Activated T-cell treated with anti-CD3 and anti-CD28 coated beads, Interleukin-2, amount 50 U/mL, for 1 hour (primary cell): ENCODE measurements around the gene TNFRSF6B.

Experiments used
- DNase-seq: peaks from one replicate; pipeline ENCODE4 v3.0.0-alpha.2; 2020

TNFRSF6B gene

DNA sequence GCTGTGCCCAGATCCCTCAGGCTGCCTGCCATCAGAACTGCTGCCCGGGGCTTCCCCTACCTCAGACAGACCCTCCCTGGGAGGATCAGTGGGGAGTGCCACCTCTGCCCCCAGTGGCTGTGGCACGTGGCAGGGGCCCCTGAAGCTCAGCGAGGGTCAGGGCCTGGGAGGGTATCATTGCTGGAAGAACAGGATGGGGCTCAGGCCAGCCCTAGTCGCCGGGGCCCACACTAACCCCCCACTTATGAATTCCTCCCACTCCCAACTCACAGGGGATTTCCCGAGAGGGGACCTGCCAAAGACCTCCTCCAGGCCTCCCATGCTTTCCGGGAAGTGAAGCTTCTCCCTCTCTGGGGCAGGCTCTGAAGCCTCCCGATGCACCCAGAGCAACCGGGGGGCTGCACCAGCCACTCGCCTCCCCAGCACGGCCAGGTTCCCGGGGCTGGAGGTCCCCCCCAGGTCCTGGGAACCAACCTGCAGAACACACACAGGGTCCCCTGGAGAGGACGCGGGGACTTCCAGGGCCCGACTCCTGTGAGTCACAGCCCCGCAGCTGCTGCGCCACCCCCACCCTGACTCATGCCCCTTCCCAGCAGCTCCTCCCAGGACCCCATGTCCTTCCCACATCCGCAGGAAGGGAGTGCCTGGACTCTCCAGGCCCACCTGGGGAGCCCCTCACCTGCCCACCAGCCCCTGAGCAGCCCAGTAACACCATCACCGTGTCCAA lies 2.5 kb downstream of the TNFRSF6B start:
- no peak for DNase-seq

DNA sequence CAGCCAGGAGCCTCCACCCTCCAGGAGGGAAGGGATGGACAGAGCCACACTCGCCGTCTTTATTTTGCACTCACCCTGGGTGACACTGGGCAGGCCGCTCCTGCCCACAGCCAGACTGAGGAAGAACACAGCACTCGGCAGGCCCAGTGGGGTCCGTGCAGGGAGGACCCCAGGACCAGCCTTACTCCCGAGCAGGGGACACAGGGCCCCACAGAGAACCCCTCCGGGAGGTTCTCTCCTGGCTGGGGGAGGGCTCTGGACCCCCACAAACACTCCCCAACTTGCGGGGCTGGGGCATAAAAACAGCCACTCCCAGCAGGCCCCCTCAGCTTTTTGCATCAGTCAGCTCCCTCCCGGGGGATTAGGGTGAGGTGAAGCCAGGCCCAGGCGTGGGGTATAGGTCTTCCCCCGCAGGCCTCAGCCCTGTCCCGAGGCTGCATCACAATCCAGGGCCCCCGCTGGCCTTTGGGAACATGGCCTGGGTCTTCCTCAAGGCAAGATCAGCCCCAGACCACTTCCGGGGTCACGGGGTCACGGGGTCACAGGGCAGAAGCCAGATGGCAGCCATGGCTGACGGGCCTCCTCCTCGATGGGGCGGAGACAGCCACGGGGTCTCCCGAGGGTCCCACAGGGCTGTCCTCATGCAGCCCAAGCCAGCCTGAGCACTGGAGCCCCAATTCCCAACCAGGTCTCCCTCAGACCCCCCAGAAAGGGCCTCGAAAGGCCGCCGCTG lies 3.2 kb downstream of the TNFRSF6B start:
- no peak for DNase-seq

GRCh38 chr20:63700199-63701050 lies 4.0 kb downstream of the TNFRSF6B start:
- no peak for DNase-seq

DNA sequence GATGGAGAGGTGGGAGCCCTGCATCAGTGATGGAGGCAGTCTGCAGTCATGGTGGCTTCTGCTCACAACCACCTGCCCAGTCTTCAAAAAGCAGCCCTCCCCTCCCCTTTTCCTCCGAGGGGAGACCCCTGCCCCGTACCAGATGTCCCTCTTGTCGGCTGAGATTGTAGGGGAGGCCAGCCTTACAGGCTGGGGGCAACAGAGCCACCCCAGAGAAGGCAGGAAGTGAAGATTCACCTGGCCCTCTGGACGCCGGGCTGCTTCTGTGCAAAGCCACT lies 4.5 kb downstream of the TNFRSF6B start:
- DNase-seq = no peak

- no peak for DNase-seq
These were observed 5.0 kb downstream of the TNFRSF6B start for GRCh38 chr20:63701329-63702035.

DNA sequence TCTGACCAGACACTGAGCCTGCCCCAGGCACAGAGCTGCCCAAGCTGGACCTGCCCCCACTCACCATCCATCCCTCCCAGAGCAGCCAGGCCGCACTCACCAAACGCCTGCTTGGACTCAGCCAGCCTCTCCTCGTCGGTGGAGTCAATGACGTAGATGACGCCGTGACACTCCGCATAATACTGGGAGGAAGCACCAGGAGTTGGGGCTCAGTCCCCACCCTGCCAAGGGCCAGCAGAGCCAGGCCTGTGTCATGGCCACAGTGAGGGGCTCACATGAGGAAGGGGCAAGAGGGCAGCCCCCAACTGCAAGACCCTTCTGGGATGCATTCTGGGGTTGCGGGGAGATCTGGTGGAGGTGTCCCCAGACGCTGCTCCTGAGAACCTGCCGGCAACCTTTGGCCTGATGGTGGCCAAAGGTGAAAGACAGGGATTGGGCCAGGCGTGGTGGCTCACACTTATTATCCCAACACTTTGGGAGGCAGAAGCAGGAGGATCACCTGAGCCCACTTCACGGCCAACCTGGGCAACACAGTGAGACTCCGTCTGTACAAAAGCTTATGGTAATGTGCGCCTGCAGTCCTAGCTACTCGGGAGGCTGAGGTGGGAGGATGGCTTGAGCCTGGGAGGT lies 5.7 kb downstream of the TNFRSF6B start:
- no peak for DNase-seq

- DNase-seq = no peak
These were observed 6.5 kb downstream of the TNFRSF6B start for GRCh38 chr20:63702751-63703470.

- no peak for DNase-seq
These were observed 7.1 kb downstream of the TNFRSF6B start for GRCh38 chr20:63703471-63703975.

GRCh38 chr20:63703976-63704748 lies 7.7 kb downstream of the TNFRSF6B start:
- DNase-seq = no peak

GRCh38 chr20:63704749-63705117 lies 8.3 kb downstream of the TNFRSF6B start:
- DNase-seq = no peak

GRCh38 chr20:63705232-63706026 lies 9.0 kb downstream of the TNFRSF6B start:
- no peak for DNase-seq

- DNase-seq = no peak
These were observed 9.7 kb downstream of the TNFRSF6B start for GRCh38 chr20:63706027-63706695.

DNA sequence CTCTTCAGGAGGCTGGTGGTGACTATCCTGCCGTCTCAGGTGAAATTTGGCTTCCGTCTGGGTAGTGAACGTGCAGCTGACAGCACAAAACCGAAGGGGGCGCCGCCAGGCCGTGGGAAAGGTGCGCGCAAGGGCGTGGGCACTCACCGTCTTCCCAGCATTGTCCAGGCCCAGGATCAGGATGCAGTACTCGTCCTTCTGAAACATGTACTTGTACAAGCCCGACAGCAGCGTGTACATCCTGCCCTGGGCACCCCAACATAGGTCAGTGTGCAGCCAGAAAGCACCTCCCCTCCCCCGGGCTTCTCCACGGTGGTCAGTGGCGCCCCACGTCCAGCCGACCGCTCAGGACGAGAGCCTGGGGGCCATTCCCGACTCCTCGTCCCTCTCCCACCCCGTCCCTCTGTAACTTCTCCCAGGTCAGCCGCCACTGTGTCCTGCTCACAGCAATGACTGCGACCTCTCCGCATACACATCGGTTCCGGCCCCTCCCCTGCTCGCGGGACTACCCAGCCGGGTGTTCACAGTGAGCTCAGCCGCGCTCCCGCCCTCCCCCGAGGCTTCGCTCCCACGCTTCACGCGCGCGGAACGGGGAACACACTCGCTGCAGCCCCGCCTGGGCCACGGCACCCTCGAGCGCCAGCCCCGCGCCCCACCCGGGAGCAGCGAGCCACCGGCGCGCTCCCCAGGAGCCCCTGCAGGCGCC lies 10.6 kb downstream of the TNFRSF6B start:
- DNase-seq = peak; percentile 71

DNA sequence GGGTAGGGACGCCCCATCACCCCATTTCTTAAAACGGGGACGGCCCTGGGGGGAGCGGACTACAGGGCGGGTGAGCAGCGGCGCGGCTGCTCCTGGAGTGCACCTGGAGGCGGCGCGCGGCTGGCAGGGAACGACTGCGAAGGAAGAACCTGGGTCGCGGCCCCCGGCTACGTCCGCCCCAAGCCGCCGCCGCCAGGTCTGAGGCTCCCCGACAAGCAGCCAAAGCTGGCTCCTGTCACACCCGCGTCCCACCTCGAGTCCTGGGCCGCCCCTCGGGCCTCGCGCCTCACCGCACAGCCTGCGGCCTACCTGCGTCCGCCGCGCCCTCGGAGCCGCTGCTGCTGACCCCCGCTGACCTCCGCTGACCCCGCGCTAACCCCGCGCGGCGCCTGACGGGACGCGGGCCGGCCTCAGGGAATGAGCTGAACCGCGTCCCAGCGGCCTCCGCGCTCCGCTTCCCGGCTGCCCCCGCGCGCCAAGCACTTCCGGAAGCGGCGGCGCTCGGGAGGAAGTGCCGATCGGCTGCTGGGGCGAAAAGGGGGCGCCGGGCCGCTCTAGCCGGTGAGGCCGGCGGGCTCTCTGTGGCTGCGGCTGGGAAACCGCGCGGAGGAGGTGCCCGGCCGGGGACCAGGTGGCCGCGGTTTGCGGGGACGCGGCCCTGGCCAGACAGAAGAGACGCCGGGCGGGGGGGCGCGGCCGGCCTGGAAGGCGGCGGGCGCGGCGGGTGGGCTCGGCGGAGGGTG lies 11.3 kb downstream of the TNFRSF6B start, which contains the start of the genes ARFRP1 and ZGPAT:
Gene ARFRP1, minus strand, starts transcription at position 419 of the 743 bp plus-strand sequence. CDS start 885 bp downstream, outside the sequence.
Gene ZGPAT, plus strand, starts transcription at position 482 of the 743 bp plus-strand sequence. CDS start 542 bp downstream, outside the sequence.
- peak; percentile 90 for DNase-seq

DNA sequence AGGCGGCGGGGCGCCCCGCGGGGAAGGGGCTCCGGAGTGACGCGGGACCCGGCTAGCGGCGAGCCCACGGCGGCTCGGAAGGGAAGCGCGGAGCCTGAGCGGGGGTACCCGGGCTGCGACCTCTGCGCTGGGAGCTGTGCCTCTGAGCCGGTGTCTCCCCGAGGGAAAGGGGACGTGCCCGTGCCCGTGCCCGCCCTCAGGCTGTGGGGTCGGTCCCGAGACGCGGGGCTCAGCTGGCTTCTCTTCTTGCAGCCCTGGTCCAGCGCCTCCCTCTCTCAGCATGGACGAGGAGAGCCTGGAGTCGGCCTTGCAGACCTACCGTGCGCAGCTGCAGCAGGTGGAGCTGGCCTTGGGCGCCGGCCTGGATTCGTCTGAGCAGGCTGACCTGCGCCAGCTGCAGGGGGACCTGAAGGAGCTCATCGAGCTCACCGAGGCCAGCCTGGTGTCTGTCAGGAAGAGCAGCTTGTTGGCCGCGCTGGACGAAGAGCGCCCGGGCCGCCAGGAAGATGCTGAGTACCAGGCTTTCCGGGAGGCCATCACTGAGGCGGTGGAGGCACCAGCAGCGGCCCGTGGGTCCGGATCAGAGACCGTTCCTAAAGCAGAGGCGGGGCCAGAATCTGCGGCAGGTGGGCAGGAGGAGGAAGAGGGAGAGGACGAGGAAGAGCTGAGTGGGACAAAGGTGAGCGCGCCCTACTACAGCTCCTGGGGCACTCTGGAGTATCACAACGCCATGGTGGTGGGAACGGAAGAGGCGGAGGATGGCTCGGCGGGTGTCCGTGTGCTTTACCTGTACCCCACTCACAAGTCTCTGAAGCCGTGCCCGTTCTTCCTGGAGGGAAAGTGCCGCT lies 12.1 kb downstream of the TNFRSF6B start:
- DNase-seq = no peak

DNA sequence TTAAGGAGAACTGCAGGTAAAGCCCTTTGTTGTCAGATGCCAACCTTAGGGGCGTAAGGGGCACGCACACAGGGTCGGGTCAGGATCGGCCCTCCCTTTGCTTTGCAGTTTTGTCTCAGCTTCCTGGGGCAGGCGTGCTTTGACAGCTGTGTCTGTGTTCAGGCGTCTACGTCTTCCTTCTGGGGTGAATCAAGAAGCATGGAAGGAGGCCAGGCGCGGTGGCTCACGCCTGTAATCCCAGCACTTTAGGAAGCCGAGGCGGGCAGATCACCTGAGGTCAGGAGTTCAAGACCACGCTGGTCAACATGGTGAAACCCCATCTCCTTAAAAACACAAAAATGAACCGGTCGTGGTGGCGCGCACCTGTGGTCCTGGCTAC lies 12.7 kb downstream of the TNFRSF6B start:
- DNase-seq = no peak
